Measurements from ENCODE around the gene SEC62. TPM values are rescaled to one million over a fixed set of nuclear protein-coding genes. Genes with fewer than 3 reads are reported as not detected.

Gene SEC62
- total RNA-seq, 1 donor from 2014 or later = 146 TPM

Other genes starting within 250 kb of the SEC62 start
- 1.4 TPM for gene TERC, start 201.7 kb upstream of the SEC62 start, total RNA-seq
- gene ACTRT3, start 197.2 kb upstream of the SEC62 start, total RNA-seq = 4.0 TPM
- gene MYNN, start 193.4 kb upstream of the SEC62 start, total RNA-seq = 18.5 TPM
- not detected for gene LRRIQ4, start 153.9 kb upstream of the SEC62 start, total RNA-seq
- gene LRRC34, start 153.9 kb upstream of the SEC62 start, total RNA-seq = 4.5 TPM
- gene LRRC31, start 96.9 kb upstream of the SEC62 start, total RNA-seq = 0.78 TPM
- gene SAMD7, start 55.2 kb upstream of the SEC62 start, total RNA-seq = not detected
- gene GPR160, start 71.2 kb downstream of the SEC62 start, total RNA-seq = 62.1 TPM
- 118 TPM for gene PHC3, start 214.9 kb downstream of the SEC62 start, total RNA-seq

Data from ureter (tissue), 1 donor.